Esophagus muscularis mucosa (tissue), 3 donors: ENCODE measurements around the gene ARHGAP6.

Experiments used
- POLR2AphosphoS5 ChIP-seq, 2 donors: sonication (generic); formaldehyde crosslinking; IDR thresholded peaks; one replicate each; pipeline ENCODE4 v1.6.1; 2017; ENCODE audit warnings: antibody characterized with exemption in 2 of 2
- TF ChIP-seq, protein P1 (sequence below), 3 experiments: fragments of 200-600 bp in 2 of 3; fragments of 450-650 bp in 1 of 3; sonication (generic) in 2 of 3; IDR thresholded peaks; one replicate each; pipeline ENCODE4 v1.5.1; 2017 to 2019; ENCODE audit warnings: antibody characterized with exemption in 3 of 3, mild to moderate bottlenecking in 2 of 3, moderate library complexity in 1 of 3

DNA sequence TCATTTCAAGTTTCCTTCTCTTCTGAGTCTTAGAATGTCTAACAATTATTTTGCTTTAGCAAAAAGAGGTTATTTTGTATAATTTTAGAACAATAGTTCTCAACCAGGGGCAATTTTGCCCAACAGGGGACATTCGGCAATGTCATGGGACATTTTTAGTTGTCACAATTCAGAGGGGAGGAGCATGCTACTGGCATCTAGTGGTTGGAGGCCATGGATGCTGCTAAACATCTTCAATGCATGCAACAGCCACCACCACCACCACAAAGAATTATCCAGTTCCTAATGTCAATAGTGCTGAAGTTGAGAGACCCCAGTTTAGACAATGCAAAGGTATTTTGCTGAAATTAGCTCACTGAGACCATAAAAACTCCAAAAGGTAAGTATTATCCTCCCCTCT, 122.5 kb downstream of the ARHGAP6 start:
- TF ChIP-seq, protein P1, sequence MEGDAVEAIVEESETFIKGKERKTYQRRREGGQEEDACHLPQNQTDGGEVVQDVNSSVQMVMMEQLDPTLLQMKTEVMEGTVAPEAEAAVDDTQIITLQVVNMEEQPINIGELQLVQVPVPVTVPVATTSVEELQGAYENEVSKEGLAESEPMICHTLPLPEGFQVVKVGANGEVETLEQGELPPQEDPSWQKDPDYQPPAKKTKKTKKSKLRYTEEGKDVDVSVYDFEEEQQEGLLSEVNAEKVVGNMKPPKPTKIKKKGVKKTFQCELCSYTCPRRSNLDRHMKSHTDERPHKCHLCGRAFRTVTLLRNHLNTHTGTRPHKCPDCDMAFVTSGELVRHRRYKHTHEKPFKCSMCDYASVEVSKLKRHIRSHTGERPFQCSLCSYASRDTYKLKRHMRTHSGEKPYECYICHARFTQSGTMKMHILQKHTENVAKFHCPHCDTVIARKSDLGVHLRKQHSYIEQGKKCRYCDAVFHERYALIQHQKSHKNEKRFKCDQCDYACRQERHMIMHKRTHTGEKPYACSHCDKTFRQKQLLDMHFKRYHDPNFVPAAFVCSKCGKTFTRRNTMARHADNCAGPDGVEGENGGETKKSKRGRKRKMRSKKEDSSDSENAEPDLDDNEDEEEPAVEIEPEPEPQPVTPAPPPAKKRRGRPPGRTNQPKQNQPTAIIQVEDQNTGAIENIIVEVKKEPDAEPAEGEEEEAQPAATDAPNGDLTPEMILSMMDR (IDR thresholded peaks at IDR 0.05): no peak
- TF ChIP-seq POLR2AphosphoS5 (IDR thresholded peaks at IDR 0.05): no peak
